ENCODE results near the gene ARL6IP4.

ARL6IP4 gene

DNA sequence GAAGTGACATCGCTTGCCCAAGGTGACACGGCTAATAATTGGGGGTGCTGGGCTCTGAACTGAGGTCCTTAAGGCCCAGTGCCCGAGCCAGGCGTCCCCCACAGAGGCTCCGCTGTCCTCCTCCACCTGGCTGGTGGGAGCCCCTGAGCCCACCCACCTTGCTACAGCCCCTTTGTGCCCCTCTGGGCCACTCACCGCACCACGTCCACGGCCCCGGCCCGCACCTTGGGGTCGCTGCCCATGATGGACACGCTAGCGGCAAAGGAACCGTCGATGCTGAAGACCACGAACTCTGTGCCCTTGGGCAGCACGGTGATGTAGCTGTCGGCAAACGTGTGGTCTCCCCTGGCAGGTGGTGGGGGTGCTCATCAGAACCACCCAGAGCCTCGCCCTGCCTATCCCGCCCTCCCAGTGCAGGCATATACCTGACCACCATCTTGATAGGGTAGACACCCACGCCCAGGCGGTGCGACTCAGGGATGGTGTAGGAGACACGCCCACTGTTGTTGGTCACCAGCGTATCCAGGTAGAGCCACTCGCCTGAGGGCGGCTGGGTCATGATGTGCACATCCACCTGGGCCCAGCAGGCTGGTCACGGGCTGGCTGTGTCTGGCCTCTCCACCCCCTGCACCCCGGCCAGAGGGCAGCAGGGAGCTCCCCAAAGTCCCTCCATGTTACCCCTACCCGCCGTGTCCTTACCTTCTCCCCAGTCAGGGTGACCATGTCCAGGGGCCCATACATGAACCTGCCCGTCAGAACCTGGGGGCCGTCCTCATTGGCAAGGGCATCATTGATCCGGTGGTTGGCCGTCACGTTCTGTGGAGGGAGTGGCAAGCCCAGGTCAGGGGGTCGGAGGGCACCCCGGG lies 6.8 kb downstream of the ARL6IP4 start:
- Histone ChIP-seq H3K36me3 (ENCODE audit: control insufficient read depth, insufficient read depth, low read length) (peaks cover 32% of the 10 kb centered on the region), H3K4me3 (ENCODE audit: extremely low read depth, insufficient read depth, low read length, poor library complexity, severe bottlenecking) (no peak overlapping the region), H3K9me3 (ENCODE audit: control insufficient read depth, low read length) (no peaks in the 10 kb centered on the region), H3K27ac (ENCODE audit: low read depth, low read length, severe bottlenecking) (no peak overlapping the region), H3K4me1 (ENCODE audit: control insufficient read depth, insufficient read depth, low read length, poor library complexity, severe bottlenecking) (peaks cover 18% of the 10 kb centered on the region)
- WGBS, 2 experiments (ENCODE audit: insufficient coverage in 2 of 2): 96 to 97% methylated on average over 39 of the region's 39 CpGs

DNA sequence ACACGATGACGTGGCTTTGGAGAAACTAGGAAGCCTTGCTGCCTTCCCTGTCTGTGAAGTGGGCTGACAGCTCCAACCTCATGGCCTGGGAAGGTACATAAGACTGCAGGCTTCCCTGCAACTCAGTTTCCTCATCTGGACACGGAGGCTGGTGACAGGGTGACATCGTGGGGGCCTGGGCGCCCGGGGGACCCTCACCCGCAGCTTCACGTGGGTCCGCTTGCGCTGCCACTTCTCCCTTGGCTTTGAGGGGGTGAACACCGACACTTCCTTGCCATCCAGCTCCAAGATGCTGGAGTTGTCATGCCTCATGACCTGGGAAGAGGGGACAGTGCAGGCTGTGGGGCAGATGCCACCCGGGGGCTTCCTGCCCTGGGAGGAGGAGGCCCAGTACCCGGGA lies 7.6 kb downstream of the ARL6IP4 start:
- H3K9me3 ChIP-seq (ENCODE audit: control insufficient read depth, low read length): no peaks in the 10 kb centered on the region
- H3K4me3 ChIP-seq (ENCODE audit: extremely low read depth, insufficient read depth, low read length, poor library complexity, severe bottlenecking): no peak overlapping the region
- peaks cover 27% of the 10 kb centered on the region for H3K36me3 ChIP-seq (ENCODE audit: control insufficient read depth, insufficient read depth, low read length)
- 89% methylated on average over 12 to 13 of the region's 13 CpGs for WGBS, 2 experiments (ENCODE audit: insufficient coverage in 2 of 2)
- H3K27ac ChIP-seq (ENCODE audit: low read depth, low read length, severe bottlenecking): no peak overlapping the region
- peaks cover 12% of the 10 kb centered on the region for H3K4me1 ChIP-seq (ENCODE audit: control insufficient read depth, insufficient read depth, low read length, poor library complexity, severe bottlenecking)

DNA sequence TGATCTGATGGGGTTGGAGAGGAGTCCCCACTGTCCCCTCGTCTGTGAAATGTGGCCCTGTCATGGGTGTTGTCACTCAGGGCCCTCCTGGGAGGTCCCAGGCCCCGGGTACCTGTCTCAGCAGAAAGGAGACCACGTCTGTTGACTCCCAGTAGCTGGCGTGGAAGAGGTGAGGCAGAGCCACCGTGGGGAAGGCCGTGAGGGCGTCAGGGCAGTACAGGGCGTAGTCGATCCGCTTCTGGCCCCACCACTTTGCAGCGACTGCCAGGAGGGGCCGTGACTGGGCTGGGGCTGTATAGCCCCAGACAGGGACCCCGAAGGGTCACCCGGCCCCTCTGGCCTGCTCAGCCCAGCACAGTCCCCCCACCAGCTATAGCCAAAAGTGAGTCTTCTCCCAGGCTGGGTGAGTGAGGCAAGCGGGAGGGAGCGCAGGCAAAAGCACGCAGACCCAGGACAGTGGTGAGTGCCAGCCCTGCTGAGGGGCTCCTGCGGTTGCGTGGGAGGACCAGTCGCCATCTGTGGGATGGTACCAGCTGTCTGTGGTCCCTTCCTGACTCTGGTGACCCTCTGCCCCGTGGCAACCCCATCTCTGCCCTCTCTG lies 8.2 kb downstream of the ARL6IP4 start:
- peaks cover 27% of the 10 kb centered on the region for H3K36me3 ChIP-seq (ENCODE audit: control insufficient read depth, insufficient read depth, low read length)
- WGBS, 2 experiments (ENCODE audit: insufficient coverage in 2 of 2): 91 to 93% methylated on average over 16 to 20 of the region's 21 CpGs
- no peak overlapping the region for H3K27ac ChIP-seq (ENCODE audit: low read depth, low read length, severe bottlenecking)
- peaks cover 7% of the 10 kb centered on the region for H3K4me1 ChIP-seq (ENCODE audit: control insufficient read depth, insufficient read depth, low read length, poor library complexity, severe bottlenecking)
- no peak overlapping the region for H3K4me3 ChIP-seq (ENCODE audit: extremely low read depth, insufficient read depth, low read length, poor library complexity, severe bottlenecking)
- no peaks in the 10 kb centered on the region for H3K9me3 ChIP-seq (ENCODE audit: control insufficient read depth, low read length)

DNA sequence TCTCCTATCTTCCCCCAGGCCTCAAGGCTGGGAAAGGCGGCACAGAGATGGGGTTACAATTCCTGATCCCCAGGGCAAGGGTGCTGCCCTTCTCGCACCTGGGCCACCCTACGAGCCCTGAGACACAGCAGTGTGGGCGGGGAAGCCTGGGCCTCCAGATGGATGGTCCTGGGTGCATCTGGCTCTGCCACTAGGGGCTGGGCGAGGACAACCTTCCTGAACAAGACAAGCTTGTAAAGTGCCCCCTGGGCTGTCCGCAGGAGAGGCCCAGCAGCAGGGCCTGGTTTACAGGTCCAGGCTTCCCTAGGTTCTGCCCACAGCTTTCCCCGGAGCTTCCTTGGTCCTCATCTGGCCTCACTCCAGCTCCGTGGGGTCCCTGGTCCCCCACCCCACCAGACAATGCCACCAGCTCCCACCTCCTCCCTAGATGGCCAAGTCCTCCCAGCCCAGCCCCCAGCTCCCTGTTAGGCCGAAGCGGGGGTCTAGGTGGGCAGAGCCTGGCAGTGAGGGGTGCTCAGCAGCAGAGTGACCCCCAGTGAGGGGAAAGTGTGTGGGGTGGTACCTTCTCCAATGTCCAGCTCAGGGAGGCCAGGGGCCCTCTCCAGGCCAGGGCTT lies 8.9 kb downstream of the ARL6IP4 start:
- Histone ChIP-seq H3K36me3 (ENCODE audit: control insufficient read depth, insufficient read depth, low read length) (peaks cover 20% of the 10 kb centered on the region), H3K4me3 (ENCODE audit: extremely low read depth, insufficient read depth, low read length, poor library complexity, severe bottlenecking) (no peak overlapping the region), H3K9me3 (ENCODE audit: control insufficient read depth, low read length) (no peaks in the 10 kb centered on the region), H3K4me1 (ENCODE audit: control insufficient read depth, insufficient read depth, low read length, poor library complexity, severe bottlenecking) (peaks cover under 1% of the 10 kb centered on the region), H3K27ac (ENCODE audit: low read depth, low read length, severe bottlenecking) (no peak overlapping the region)
- 88 to 92% methylated on average over 7 to 8 of the region's 10 CpGs for WGBS, 2 experiments (ENCODE audit: insufficient coverage in 2 of 2)

DNA sequence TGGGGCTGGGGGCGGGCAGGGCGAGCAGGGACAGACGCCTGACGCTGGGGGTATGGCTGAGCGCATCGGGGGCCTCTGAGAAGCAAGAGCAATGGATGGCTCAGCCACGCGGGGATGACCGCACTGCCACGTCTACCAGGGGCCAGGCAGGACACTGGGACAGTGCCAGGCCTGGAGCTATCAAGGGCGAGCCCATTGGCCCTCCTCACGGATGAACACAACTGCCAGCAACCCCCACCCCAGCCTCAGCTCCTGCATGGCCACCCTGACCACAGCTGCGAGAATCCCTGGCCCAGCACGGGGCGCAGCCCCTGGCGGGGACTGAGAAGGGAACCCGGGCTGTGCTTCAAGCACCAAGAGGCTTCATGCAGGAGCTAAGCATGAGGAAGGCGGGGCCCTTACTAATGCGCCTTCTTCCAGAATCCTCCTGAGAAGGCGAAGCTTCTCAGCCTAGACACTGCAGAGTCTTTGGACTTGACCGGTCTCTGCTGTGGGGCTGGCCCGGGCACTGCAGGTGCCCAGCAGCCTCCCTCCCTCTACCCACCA lies 9.5 kb downstream of the ARL6IP4 start:
- no peaks in the 10 kb centered on the region for H3K9me3 ChIP-seq (ENCODE audit: control insufficient read depth, low read length)
- 94 to 95% methylated on average over 18 to 21 of the region's 22 CpGs for WGBS, 2 experiments (ENCODE audit: insufficient coverage in 2 of 2)
- peaks cover 18% of the 10 kb centered on the region for H3K36me3 ChIP-seq (ENCODE audit: control insufficient read depth, insufficient read depth, low read length)
- H3K4me1 ChIP-seq (ENCODE audit: control insufficient read depth, insufficient read depth, low read length, poor library complexity, severe bottlenecking): no peaks in the 10 kb centered on the region
- H3K4me3 ChIP-seq (ENCODE audit: extremely low read depth, insufficient read depth, low read length, poor library complexity, severe bottlenecking): no peak overlapping the region
- no peak overlapping the region for H3K27ac ChIP-seq (ENCODE audit: low read depth, low read length, severe bottlenecking)

DNA sequence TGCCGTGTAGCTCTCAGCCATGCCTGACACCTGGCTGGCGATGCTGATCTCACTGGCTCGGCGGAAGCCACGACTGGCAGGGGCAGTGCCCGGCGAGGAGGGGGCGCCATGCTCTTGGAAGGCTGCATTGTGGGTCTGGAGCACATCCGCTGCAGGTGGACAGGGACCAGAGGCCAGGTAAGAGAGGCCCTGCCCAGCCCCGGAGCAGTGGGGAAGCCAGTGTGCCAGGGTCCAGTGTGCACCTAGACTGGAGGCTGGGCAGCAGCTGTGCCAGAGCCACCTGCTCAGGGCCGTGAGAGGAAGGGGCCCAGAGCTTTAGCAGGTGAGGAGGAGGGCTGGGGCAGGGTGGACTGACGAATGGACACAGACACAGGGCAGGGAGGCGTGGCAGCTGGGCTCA lies 10.1 kb downstream of the ARL6IP4 start:
- Histone ChIP-seq H3K27ac (ENCODE audit: low read depth, low read length, severe bottlenecking) (no peak overlapping the region), H3K4me3 (ENCODE audit: extremely low read depth, insufficient read depth, low read length, poor library complexity, severe bottlenecking) (no peak overlapping the region), H3K4me1 (ENCODE audit: control insufficient read depth, insufficient read depth, low read length, poor library complexity, severe bottlenecking) (no peaks in the 10 kb centered on the region), H3K9me3 (ENCODE audit: control insufficient read depth, low read length) (no peaks in the 10 kb centered on the region), H3K36me3 (ENCODE audit: control insufficient read depth, insufficient read depth, low read length) (peaks cover 17% of the 10 kb centered on the region)
- WGBS, 2 experiments (ENCODE audit: insufficient coverage in 2 of 2): 89 to 94% methylated on average over 9 to 11 of the region's 13 CpGs

DNA sequence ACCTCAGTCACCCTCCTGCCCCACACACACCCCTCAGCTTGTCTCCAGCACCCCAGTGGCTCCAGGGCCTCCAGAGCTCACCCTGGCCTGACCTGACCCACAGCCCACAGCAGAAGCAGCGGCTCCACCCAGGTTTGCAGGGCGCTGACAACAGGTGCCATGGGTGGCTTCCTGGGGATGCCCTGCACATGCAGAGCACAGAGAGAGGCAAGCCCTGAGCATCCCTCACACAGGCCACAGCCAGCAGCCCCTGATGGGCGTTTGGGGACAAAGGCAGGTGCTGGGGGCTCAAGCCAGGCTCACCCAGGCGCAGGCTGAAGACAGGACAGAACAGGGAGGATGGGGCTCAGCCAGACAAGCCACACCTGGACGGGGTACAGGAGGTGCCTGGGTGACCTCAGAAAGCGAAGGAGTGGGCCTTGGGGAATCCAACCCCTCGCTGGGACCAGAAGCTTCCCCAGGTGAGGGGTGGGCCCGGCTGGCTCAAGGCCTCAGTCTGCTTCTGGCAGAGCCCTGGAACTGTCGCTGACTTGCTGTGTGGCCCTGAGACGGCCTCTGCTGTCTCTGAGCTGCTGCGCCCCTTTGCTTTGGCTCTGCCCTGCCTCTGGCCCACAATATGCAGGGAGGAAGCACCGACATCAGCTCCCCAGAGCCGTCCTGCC lies 10.6 kb downstream of the ARL6IP4 start:
- 91 to 93% methylated on average over 11 to 12 of the region's 13 CpGs for WGBS, 2 experiments (ENCODE audit: insufficient coverage in 2 of 2)
- peaks cover 13% of the 10 kb centered on the region for H3K36me3 ChIP-seq (ENCODE audit: control insufficient read depth, insufficient read depth, low read length)
- H3K9me3 ChIP-seq (ENCODE audit: control insufficient read depth, low read length): no peaks in the 10 kb centered on the region

DNA sequence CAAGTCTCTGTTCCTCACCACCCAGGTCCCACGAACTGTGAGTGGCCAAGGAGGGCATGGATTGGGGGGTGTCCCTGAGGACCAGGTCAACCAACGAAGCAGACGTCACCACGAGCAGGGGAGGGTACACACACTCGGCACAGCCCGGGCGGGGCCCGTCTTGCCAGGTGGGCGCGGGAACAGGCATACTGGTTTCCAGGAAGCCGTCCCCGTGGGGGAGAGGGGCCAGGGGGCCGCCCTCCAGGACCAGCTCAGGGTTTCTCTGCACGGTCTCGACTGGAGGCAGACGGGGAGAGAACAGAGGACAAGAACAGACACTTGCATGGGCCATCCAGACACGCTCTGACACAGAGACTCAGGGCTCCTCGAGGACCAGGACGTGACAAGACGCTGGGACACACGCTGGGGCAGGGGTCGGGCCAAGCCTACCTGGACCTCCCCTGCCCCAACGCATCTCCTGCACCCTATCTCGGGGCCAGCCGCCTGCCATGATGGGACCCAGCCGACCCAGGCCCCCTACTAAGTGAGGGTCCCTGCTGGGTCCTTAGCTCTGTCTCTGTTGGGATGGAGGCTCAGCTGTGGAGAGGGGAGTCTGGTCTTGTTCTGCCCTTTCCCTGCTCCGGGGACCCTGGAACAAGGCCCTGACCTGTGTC lies 11.3 kb downstream of the ARL6IP4 start:
- Histone ChIP-seq H3K4me1 (ENCODE audit: control insufficient read depth, insufficient read depth, low read length, poor library complexity, severe bottlenecking) (no peaks in the 10 kb centered on the region), H3K36me3 (ENCODE audit: control insufficient read depth, insufficient read depth, low read length) (peaks cover 8% of the 10 kb centered on the region), H3K9me3 (ENCODE audit: control insufficient read depth, low read length) (no peaks in the 10 kb centered on the region), H3K4me3 (ENCODE audit: extremely low read depth, insufficient read depth, low read length, poor library complexity, severe bottlenecking) (no peak overlapping the region), H3K27ac (ENCODE audit: low read depth, low read length, severe bottlenecking) (no peak overlapping the region)
- WGBS, 2 experiments (ENCODE audit: insufficient coverage in 2 of 2): 86 to 88% methylated on average over 26 to 27 of the region's 27 CpGs

More for the DNA sequence above, 10.6 kb downstream of the ARL6IP4 start:
- Histone ChIP-seq H3K27ac (ENCODE audit: low read depth, low read length, severe bottlenecking) (no peak overlapping the region), H3K4me3 (ENCODE audit: extremely low read depth, insufficient read depth, low read length, poor library complexity, severe bottlenecking) (no peak overlapping the region), H3K4me1 (ENCODE audit: control insufficient read depth, insufficient read depth, low read length, poor library complexity, severe bottlenecking) (no peaks in the 10 kb centered on the region)

DNA sequence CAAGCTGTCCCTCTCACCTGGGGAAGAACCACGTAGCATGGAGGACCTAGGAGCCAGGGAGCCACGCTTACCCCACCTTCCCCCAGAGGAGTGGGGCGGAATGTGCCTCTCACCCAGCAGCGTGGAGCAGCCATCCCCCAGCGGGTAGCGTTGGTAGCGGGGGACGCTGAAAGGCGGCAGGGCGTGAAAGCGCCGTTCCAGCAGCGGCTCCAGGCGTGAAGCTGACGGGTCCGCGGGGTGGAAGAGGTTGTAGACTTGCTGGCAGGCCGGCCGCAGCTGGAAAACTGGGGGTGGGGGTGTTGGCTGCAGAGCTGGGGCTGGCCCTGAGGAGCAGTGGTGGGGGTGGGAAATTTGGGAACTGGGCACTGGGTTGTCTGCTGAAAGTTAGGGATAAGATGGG lies 11.9 kb downstream of the ARL6IP4 start:
- Histone ChIP-seq H3K4me1 (ENCODE audit: control insufficient read depth, insufficient read depth, low read length, poor library complexity, severe bottlenecking) (no peaks in the 10 kb centered on the region), H3K4me3 (ENCODE audit: extremely low read depth, insufficient read depth, low read length, poor library complexity, severe bottlenecking) (no peak overlapping the region), H3K9me3 (ENCODE audit: control insufficient read depth, low read length) (no peaks in the 10 kb centered on the region), H3K27ac (ENCODE audit: low read depth, low read length, severe bottlenecking) (no peak overlapping the region), H3K36me3 (ENCODE audit: control insufficient read depth, insufficient read depth, low read length) (peaks cover 2% of the 10 kb centered on the region)
- WGBS, 2 experiments (ENCODE audit: insufficient coverage in 2 of 2): 95 to 97% methylated on average over 9 of the region's 19 CpGs

DNA sequence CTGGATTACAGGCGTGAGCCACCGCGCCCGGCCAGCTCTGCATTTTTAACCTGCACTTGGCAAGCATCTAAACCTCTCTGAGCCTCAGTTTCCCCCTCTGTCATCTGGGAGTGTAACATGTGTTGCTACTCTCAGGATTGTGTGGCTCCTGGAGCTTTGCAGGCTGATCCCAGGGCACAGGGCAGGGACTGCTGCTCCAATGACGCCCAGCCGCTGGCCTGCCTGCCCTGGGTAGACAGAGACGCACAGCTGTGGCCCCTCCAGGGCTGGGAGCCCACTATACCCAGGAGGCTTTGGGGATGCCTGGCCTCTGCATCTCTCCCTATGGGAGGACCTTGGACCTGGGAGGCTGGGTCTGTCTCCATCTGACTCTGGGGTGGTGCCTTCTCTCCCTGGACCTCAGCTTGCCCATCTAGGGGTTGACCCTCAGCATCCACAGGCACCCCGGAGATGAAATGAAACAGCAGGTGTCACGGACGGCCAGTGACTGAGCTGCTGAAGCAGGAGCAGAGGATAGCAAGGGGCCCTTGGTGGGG lies 13.7 kb downstream of the ARL6IP4 start:
- no peak overlapping the region for H3K27ac ChIP-seq (ENCODE audit: low read depth, low read length, severe bottlenecking)
- 95 to 98% methylated on average over 8 to 10 of the region's 10 CpGs for WGBS, 2 experiments (ENCODE audit: insufficient coverage in 2 of 2)
- H3K9me3 ChIP-seq (ENCODE audit: control insufficient read depth, low read length): no peaks in the 10 kb centered on the region
- no peaks in the 10 kb centered on the region for H3K4me1 ChIP-seq (ENCODE audit: control insufficient read depth, insufficient read depth, low read length, poor library complexity, severe bottlenecking)
- no peak overlapping the region for H3K4me3 ChIP-seq (ENCODE audit: extremely low read depth, insufficient read depth, low read length, poor library complexity, severe bottlenecking)
- H3K36me3 ChIP-seq (ENCODE audit: control insufficient read depth, insufficient read depth, low read length): no peaks in the 10 kb centered on the region

Data from mesodermal cell (in vitro differentiated cells).